ENCODE data around the gene CDC14B.

- TF ChIP-seq CTCF (IDR thresholded peaks at IDR 0.05): no peak
- no peak for TF ChIP-seq POLR2A (IDR thresholded peaks at IDR 0.05)
- no peak for TF ChIP-seq POLR2AphosphoS5 (IDR thresholded peaks at IDR 0.05)
- TF ChIP-seq EP300 (IDR thresholded peaks at IDR 0.05): no peak
Observed at GRCh38 chr9:96467784-96468183, 151.9 kb downstream of the CDC14B start.
